IMR-90 (cell line): ENCODE data around the gene POLD4. TPM values are rescaled to one million over a fixed set of nuclear protein-coding genes. Genes with fewer than 3 reads are reported as not detected.

Experiments used
- ATAC-seq: fragments of 200-7000 bp; cut with Tn5 transposase; 2 replicates; pipeline ENCODE4 v1.9.1; 2020; ENCODE audit warnings: low read depth, mild to moderate bottlenecking, moderate library complexity
- BruUV-seq: library from RNA; stranded (reverse); fragments of 400-500 nt; replicated peaks from 2 replicates; lab custom pipeline; 2021; lab: Mats Ljungman, UMichigan
- CTCF ChIA-PET: fragments of 300-600 bp; formaldehyde crosslinking; extraction: SDS; loops from one replicate; lab custom pipeline; 2021; ENCODE audit warnings: antibody characterized with exemption; lab: Yijun Ruan, JAX
- POLR2A ChIA-PET: fragments of 300-600 bp; sonication (Branson Sonifier 250); formaldehyde crosslinking; loops from one replicate; lab custom pipeline; 2022; ENCODE audit warnings: antibody characterized with exemption; ENCODE audit not compliant: unreplicated experiment; lab: Charles Lee
- DNase-seq: peaks from one replicate; pipeline ENCODE4 v3.0.0; 2013
- H2AFZ ChIP-seq: replicated peaks from 2 replicates; pipeline ENCODE3; 2013; ENCODE audit warnings: low read length, mild to moderate bottlenecking; ENCODE audit not compliant: poor library complexity
- H2AK5ac ChIP-seq: 2 replicates; pipeline ENCODE4 v1.6.1; 2013; ENCODE audit warnings: low read depth, low read length, inconsistent platforms
- H2AK9ac ChIP-seq: replicated peaks from 2 replicates; pipeline ENCODE3; 2013; ENCODE audit warnings: mild to moderate bottlenecking, low read depth, low read length, moderate library complexity; ENCODE audit not compliant: poor library complexity
- H2BK120ac ChIP-seq: 2 replicates; pipeline ENCODE4 v1.6.1; 2013; ENCODE audit warnings: low read depth, low read length, inconsistent platforms
- H2BK15ac ChIP-seq: 3 replicates; pipeline ENCODE4 v1.6.1; 2013; ENCODE audit warnings: low read depth, low read length, inconsistent platforms
- H2BK20ac ChIP-seq: 2 replicates; pipeline ENCODE4 v1.6.1; 2013; ENCODE audit warnings: low read depth, mild to moderate bottlenecking, inconsistent platforms, low read length, moderate library complexity
- H2BK5ac ChIP-seq: 2 replicates; pipeline ENCODE4 v1.6.1; 2013; ENCODE audit warnings: mild to moderate bottlenecking, low read depth, low read length, inconsistent platforms; ENCODE audit not compliant: poor library complexity, severe bottlenecking
- H3K14ac ChIP-seq: replicated peaks from 2 replicates; pipeline ENCODE4 v1.6.1; 2013; ENCODE audit warnings: low read depth, low read length, inconsistent platforms
- H3K18ac ChIP-seq: 2 replicates; pipeline ENCODE4 v1.6.1; 2013; ENCODE audit warnings: low read depth, low read length, control low read depth
- H3K23ac ChIP-seq: 2 replicates; pipeline ENCODE4 v1.6.1; 2013; ENCODE audit warnings: low read depth, low read length, inconsistent platforms
- H3K27ac ChIP-seq: 2 replicates; pipeline ENCODE4 v1.5.1; 2013; ENCODE audit warnings: mild to moderate bottlenecking, control low read depth, low read length; ENCODE audit not compliant: insufficient read depth
- H3K27me3 ChIP-seq: 2 replicates; pipeline ENCODE4 v1.6.1; 2013; ENCODE audit warnings: low read length; ENCODE audit not compliant: control insufficient read depth, insufficient read depth
- H3K36me3 ChIP-seq: 2 replicates; pipeline ENCODE4 v1.6.1; 2013; ENCODE audit warnings: low read length, mixed read lengths; ENCODE audit not compliant: control insufficient read depth, insufficient read depth
- H3K4ac ChIP-seq: 2 replicates; pipeline ENCODE4 v1.6.1; 2013; ENCODE audit warnings: low read depth, low read length, inconsistent platforms
- H3K4me1 ChIP-seq: 2 replicates; pipeline ENCODE4 v1.6.1; 2013; ENCODE audit warnings: low read length, mixed read lengths; ENCODE audit not compliant: control insufficient read depth, insufficient read depth
- H3K4me2 ChIP-seq: 2 replicates; pipeline ENCODE4 v1.6.1; 2013; ENCODE audit warnings: low read depth, mild to moderate bottlenecking, control low read depth, low read length, moderate library complexity
- H3K4me3 ChIP-seq: 2 replicates; pipeline ENCODE4 v1.5.1; 2013; ENCODE audit warnings: low read depth, mild to moderate bottlenecking, control low read depth, low read length, moderate library complexity; ENCODE audit not compliant: insufficient read depth
- H3K56ac ChIP-seq: 2 replicates; pipeline ENCODE4 v1.6.1; 2013; ENCODE audit warnings: low read length, inconsistent platforms; ENCODE audit not compliant: insufficient read depth; ENCODE audit errors: extremely low read depth
- H3K79me1 ChIP-seq, 2 experiments: 2 replicates each; pipeline ENCODE4 v1.6.1; 2013; ENCODE audit warnings: low read length in 2 of 2, inconsistent platforms in 1 of 2, low read depth in 1 of 2
- H3K9ac ChIP-seq: 2 replicates; pipeline ENCODE4 v1.6.1; 2013; ENCODE audit warnings: low read depth, low read length, control low read depth
- H3K9me1 ChIP-seq: 2 replicates; pipeline ENCODE4 v1.6.1; 2013; ENCODE audit warnings: low read length, inconsistent platforms; ENCODE audit not compliant: insufficient read depth
- H3K9me3 ChIP-seq: 2 replicates; pipeline ENCODE4 v1.6.1; 2013; ENCODE audit warnings: low read length; ENCODE audit not compliant: control insufficient read depth, insufficient read depth
- H4K20me1 ChIP-seq: 2 replicates; pipeline ENCODE4 v1.6.1; 2013; ENCODE audit warnings: low read length, inconsistent platforms; ENCODE audit not compliant: insufficient read depth
- H4K5ac ChIP-seq: 2 replicates; pipeline ENCODE4 v1.6.1; 2013; ENCODE audit warnings: mild to moderate bottlenecking, low read depth, low read length, control low read depth
- H4K8ac ChIP-seq, 2 experiments: 2 replicates each; pipeline ENCODE4 v1.6.1; 2013; ENCODE audit warnings: low read depth in 2 of 2, low read length in 2 of 2, control low read depth in 1 of 2, inconsistent platforms in 1 of 2
- H4K91ac ChIP-seq: 2 replicates; pipeline ENCODE4 v1.6.1; 2013; ENCODE audit warnings: low read depth, low read length, inconsistent platforms; ENCODE audit not compliant: insufficient read depth
- BHLHE40 ChIP-seq: fragments of 150-350 bp; IDR thresholded peaks from 2 replicates; pipeline ENCODE4 v1.6.1; 2016; ENCODE audit warnings: mild to moderate bottlenecking, low read depth, low read length
- CHD1 ChIP-seq: IDR thresholded peaks from 2 replicates; pipeline ENCODE4 v1.6.1; 2012; ENCODE audit warnings: low read depth, low read length, improper control_type of control experiment
- FOS ChIP-seq: fragments of 150-350 bp; IDR thresholded peaks from 2 replicates; pipeline ENCODE4 v1.6.1; 2016; ENCODE audit warnings: low read depth, low read length
- MXI1 ChIP-seq: IDR thresholded peaks from 2 replicates; pipeline ENCODE4 v1.6.1; 2012; ENCODE audit warnings: low read depth, mild to moderate bottlenecking, low read length, moderate library complexity, borderline replicate concordance
- NFE2L2 ChIP-seq: fragments of 150-350 bp; IDR thresholded peaks from 2 replicates; pipeline ENCODE4 v1.6.1; 2016; ENCODE audit warnings: low read depth, mild to moderate bottlenecking, low read length
- POLR2A ChIP-seq: IDR thresholded peaks from 2 replicates; pipeline ENCODE4 v1.6.1; 2012; ENCODE audit warnings: mild to moderate bottlenecking, low read depth, low read length
- RAD21 ChIP-seq: IDR thresholded peaks from 2 replicates; pipeline ENCODE4 v1.6.1; 2012; ENCODE audit warnings: low read length, improper control_type of control experiment
- RCOR1 ChIP-seq: IDR thresholded peaks from 2 replicates; pipeline ENCODE4 v1.6.1; 2012; ENCODE audit warnings: mild to moderate bottlenecking, low read length, improper control_type of control experiment; ENCODE audit not compliant: insufficient replicate concordance
- RFX5 ChIP-seq: IDR thresholded peaks from 2 replicates; pipeline ENCODE4 v1.8.0; 2012; ENCODE audit warnings: low read depth, mild to moderate bottlenecking, low read length, moderate library complexity
- SMC3 ChIP-seq: fragments of 150-350 bp; IDR thresholded peaks from 2 replicates; pipeline ENCODE4 v1.6.1; 2016; ENCODE audit warnings: low read depth, mild to moderate bottlenecking, antibody characterized with exemption, low read length, moderate library complexity
- WGBS, 2 experiments: methylation state at CpG; one replicate each; pipeline versions ENCODE4 v1.1.5 to v1.1.7; 2013; ENCODE audit warnings: missing lambda C conversion rate in 2 of 2; ENCODE audit not compliant: insufficient read length in 1 of 2; ENCODE audit errors: extremely low coverage in 2 of 2; 5-methylcytosine and 5-hydroxymethylcytosine counted together
- dilution Hi-C: fragments of 300-500 bp; cut with HindIII; formaldehyde crosslinking; loops from one replicate; pipeline ENCODE4 v1.14.3; 2018; ENCODE audit warnings: low sequenced_read_pairs; ENCODE audit not compliant: unreplicated experiment
- in situ Hi-C: fragments of 300-500 bp; cut with MboI; formaldehyde crosslinking; loops from 3 replicates; pipeline ENCODE4 v1.14.3; 2019; ENCODE audit warnings: low sequenced_read_pairs, inconsistent platforms, mixed read lengths
- intact Hi-C: fragments of 100-400 bp; cut with micrococcal nuclease; formaldehyde crosslinking; loops from 2 replicates; pipeline ENCODE4 v1.10.0; 2022
- polyA plus RNA-seq, 3 experiments: library from polyadenylated mRNA; depleted of rRNA; stranded (reverse); fragments of >200 nt; gene quantifications; 2 replicates each; pipeline ENCODE4 v1.2.3, GENCODE V29; 2012; ENCODE audit warnings: low replicate concordance in 1 of 3
- total RNA-seq: library from RNA; depleted of rRNA; stranded (reverse); fragments of >200 nt; gene quantifications from 2 replicates; pipeline ENCODE4 v1.2.3, GENCODE V29; 2012
- TF ChIP-seq, protein P1 (sequence below): fragments of 150-350 bp; IDR thresholded peaks from 2 replicates; pipeline ENCODE4 v1.6.1; 2016; ENCODE audit warnings: low read depth, mild to moderate bottlenecking, low read length, moderate library complexity, borderline replicate concordance
- TF ChIP-seq, protein P2 (sequence below): fragments of 150-350 bp; IDR thresholded peaks from 2 replicates; pipeline ENCODE4 v1.6.1; 2017; ENCODE audit warnings: mild to moderate bottlenecking, antibody characterized with exemption, low read length, low read depth

Gene POLD4
- total and polyA plus RNA-seq, 2 of the 4 experiments (the other 2 are of a cell fraction), result 46.4 to 133 TPM

DNA sequence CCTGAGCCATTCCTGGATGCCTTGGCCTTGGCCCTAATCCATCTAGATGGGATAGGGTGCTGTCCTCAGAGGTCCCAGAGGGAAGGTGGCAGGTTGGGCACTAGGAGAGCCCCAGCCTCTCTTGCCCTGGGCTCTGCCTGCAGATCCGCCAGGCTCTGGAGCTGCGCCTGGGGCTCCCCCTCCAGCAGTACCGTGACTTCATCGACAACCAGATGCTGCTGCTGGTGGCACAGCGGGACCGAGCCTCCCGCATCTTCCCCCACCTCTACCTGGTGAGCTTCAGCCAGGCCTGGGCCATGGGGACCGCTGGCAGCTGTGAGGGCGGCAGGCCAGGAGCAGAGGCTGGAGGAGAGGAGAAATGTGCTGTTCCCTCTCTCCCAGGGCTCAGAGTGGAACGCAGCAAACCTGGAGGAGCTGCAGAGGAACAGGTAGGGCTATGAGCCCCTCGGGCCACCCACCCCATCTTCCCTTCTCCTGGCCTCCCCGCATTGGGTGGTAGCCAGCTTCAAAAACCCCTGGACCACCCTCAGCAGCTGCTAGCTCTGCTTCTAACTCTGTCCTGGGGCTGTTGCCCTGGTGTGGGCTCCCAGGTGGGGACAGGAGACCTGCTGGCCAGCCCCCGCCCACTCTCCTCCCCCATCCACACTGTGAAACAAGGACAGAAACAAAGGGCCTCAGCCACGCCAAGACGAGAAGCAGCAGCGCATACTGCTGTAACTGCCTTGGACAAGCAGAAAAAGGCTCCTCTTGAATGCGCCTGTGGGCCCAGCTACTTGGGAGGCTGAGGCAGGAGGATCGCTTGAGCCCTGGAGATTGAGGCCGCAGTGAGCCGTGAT, 45.1 kb downstream of the POLD4 start:
- Histone ChIP-seq H4K91ac (no peak overlapping the region), H3K9ac (no peak overlapping the region), H3K79me1 (peaks cover 0 to 9% of the 10 kb centered on the region in 2 experiments; a peak in 2 of 4 replicates), H4K5ac (no peak overlapping the region), H3K36me3 (peaks cover 34% of the 10 kb centered on the region), H3K9me3 (no peaks in the 10 kb centered on the region), H3K56ac (no peak overlapping the region), H3K4me3 (no peak overlapping the region), H3K18ac (no peak overlapping the region), H2BK120ac (no peak overlapping the region), H4K8ac (no peak overlapping the region), H4K20me1 (no peaks in the 10 kb centered on the region), H3K4ac (no peak overlapping the region), H3K23ac (no peak overlapping the region), H3K4me2 (no peak overlapping the region), H2BK20ac (no peak overlapping the region), H2AK9ac (no peak overlapping the region), H3K27me3 (no peaks in the 10 kb centered on the region), H2AFZ (no peak overlapping the region), H2BK5ac (no peak overlapping the region), H3K14ac (no peak overlapping the region), H3K4me1 (peaks cover 8% of the 10 kb centered on the region; the same call in 1 of the 2 replicates), H2BK15ac (no peak overlapping the region), H3K27ac (no peak overlapping the region), H2AK5ac (no peak overlapping the region), H3K9me1 (no peaks in the 10 kb centered on the region)
- CTCF ChIA-PET, result interaction anchor here (1.1 kb wide), 1 partner anchor 9 kb away, joined by 3 read pairs; no protein-coding TSS in a partner anchor
- WGBS, 2 experiments, result 80% methylated on average over 1 of the region's 20 CpGs; no CpG with 5 or more reads in 1 of the 2 experiments
- no TSS peak for BruUV-seq
- ATAC-seq (no peak), DNase-seq (no peak)
- intact Hi-C loops (no loop called here), dilution Hi-C loops (no loop called here), in situ Hi-C loops (no loop called here)
- TF ChIP-seq RFX5, result no peak
- no peak for TF ChIP-seq RAD21
- TF ChIP-seq RCOR1, result no peak
- TF ChIP-seq BHLHE40, result no peak
- TF ChIP-seq POLR2A, result no peak
- TF ChIP-seq CHD1, result no peak
- TF ChIP-seq NFE2L2, result no peak
- TF ChIP-seq SMC3, result no peak
- no peak for TF ChIP-seq MXI1
- TF ChIP-seq FOS, result no peak
- TF ChIP-seq, protein P1, sequence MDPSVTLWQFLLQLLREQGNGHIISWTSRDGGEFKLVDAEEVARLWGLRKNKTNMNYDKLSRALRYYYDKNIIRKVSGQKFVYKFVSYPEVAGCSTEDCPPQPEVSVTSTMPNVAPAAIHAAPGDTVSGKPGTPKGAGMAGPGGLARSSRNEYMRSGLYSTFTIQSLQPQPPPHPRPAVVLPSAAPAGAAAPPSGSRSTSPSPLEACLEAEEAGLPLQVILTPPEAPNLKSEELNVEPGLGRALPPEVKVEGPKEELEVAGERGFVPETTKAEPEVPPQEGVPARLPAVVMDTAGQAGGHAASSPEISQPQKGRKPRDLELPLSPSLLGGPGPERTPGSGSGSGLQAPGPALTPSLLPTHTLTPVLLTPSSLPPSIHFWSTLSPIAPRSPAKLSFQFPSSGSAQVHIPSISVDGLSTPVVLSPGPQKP, result no peak
- TF ChIP-seq, protein P2, sequence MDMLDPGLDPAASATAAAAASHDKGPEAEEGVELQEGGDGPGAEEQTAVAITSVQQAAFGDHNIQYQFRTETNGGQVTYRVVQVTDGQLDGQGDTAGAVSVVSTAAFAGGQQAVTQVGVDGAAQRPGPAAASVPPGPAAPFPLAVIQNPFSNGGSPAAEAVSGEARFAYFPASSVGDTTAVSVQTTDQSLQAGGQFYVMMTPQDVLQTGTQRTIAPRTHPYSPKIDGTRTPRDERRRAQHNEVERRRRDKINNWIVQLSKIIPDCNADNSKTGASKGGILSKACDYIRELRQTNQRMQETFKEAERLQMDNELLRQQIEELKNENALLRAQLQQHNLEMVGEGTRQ, result no peak
- POLR2A ChIA-PET, result no interaction called here
